WERI-Rb-1 (cell line): Measurements from ENCODE around the gene VPS13D.

ENCODE experiments used
- DNase-seq: peaks from one replicate; pipeline ENCODE4 v3.0.0-alpha.2; 2020
- H3K27ac ChIP-seq: fragments of 250-450 bp; sonication (Bioruptor Pico); 2 replicates; pipeline ENCODE4 v1.5.1; 2020; ENCODE audit warnings: mild to moderate bottlenecking, moderate library complexity
- H3K27me3 ChIP-seq: fragments of 250-450 bp; sonication (Bioruptor Pico); 2 replicates; pipeline ENCODE4 v1.5.1; 2021; ENCODE audit warnings: mild to moderate bottlenecking, low read depth, moderate library complexity; ENCODE audit not compliant: insufficient read depth, severe bottlenecking
- H3K36me3 ChIP-seq: fragments of 250-450 bp; sonication (Bioruptor Pico); 2 replicates; pipeline ENCODE4 v1.5.1; 2020; ENCODE audit warnings: mild to moderate bottlenecking, moderate library complexity
- H3K4me3 ChIP-seq: 2 replicates; pipeline ENCODE4 v1.5.1; 2011; ENCODE audit warnings: low read depth, mild to moderate bottlenecking, control low read depth, low read length
- H3K9me3 ChIP-seq: fragments of 250-450 bp; sonication (Bioruptor Pico); 2 replicates; pipeline ENCODE4 v1.5.1; 2021; ENCODE audit warnings: mild to moderate bottlenecking, moderate library complexity; ENCODE audit not compliant: severe bottlenecking
- CTCF ChIP-seq: IDR thresholded peaks from 2 replicates; pipeline ENCODE4 v1.5.1; 2011; ENCODE audit warnings: low read depth, mild to moderate bottlenecking, control low read depth, inconsistent platforms, low read length

Gene VPS13D

GRCh38 chr1:12327566-12327965 is 97.7 kb downstream of the VPS13D start:
- H3K4me3 ChIP-seq, result no peak overlapping the region
- no peak overlapping the region for H3K27ac ChIP-seq
- TF ChIP-seq CTCF, result no peak
- no peaks in the 10 kb centered on the region for H3K36me3 ChIP-seq
- no peak for DNase-seq
- H3K27me3 ChIP-seq, result no peaks in the 10 kb centered on the region
- no peaks in the 10 kb centered on the region for H3K9me3 ChIP-seq

GRCh38 chr1:12333036-12333785 is 103.4 kb downstream of the VPS13D start:
- no peak for TF ChIP-seq CTCF
- Histone ChIP-seq H3K27me3 (no peaks in the 10 kb centered on the region), H3K36me3 (peaks cover 10% of the 10 kb centered on the region)

GRCh38 chr1:12335815-12336214 is 106.0 kb downstream of the VPS13D start:
- no peak for DNase-seq
- Histone ChIP-seq H3K9me3 (no peaks in the 10 kb centered on the region), H3K36me3 (peaks cover 10% of the 10 kb centered on the region), H3K27me3 (no peaks in the 10 kb centered on the region), H3K27ac (no peak overlapping the region), H3K4me3 (no peak overlapping the region)
- no peak for TF ChIP-seq CTCF

More at GRCh38 chr1:12333036-12333785, 103.4 kb downstream of the VPS13D start:
- no peak overlapping the region for H3K4me3 ChIP-seq
- no peak for DNase-seq
- H3K9me3 ChIP-seq, result no peaks in the 10 kb centered on the region
- no peak overlapping the region for H3K27ac ChIP-seq

- TF ChIP-seq CTCF, result no peak
- Histone ChIP-seq H3K36me3 (peaks cover 10% of the 10 kb centered on the region), H3K27ac (no peak overlapping the region)
Observed at GRCh38 chr1:12336413-12336812, 106.6 kb downstream of the VPS13D start.

GRCh38 chr1:12338017-12338416 is 108.2 kb downstream of the VPS13D start:
- no peak for TF ChIP-seq CTCF
- Histone ChIP-seq H3K27me3 (no peaks in the 10 kb centered on the region), H3K4me3 (no peak overlapping the region), H3K36me3 (peaks cover 10% of the 10 kb centered on the region), H3K27ac (no peak overlapping the region), H3K9me3 (no peaks in the 10 kb centered on the region)
- no peak for DNase-seq

More at GRCh38 chr1:12336413-12336812, 106.6 kb downstream of the VPS13D start:
- Histone ChIP-seq H3K4me3 (no peak overlapping the region), H3K27me3 (no peaks in the 10 kb centered on the region), H3K9me3 (no peaks in the 10 kb centered on the region)
- DNase-seq, result no peak

GRCh38 chr1:12338823-12339222 is 109.0 kb downstream of the VPS13D start:
- no peak for TF ChIP-seq CTCF
- H3K36me3 ChIP-seq, result peaks cover 10% of the 10 kb centered on the region
- no peak for DNase-seq

More at GRCh38 chr1:12338823-12339222, 109.0 kb downstream of the VPS13D start:
- H3K4me3 ChIP-seq, result no peak overlapping the region
- no peaks in the 10 kb centered on the region for H3K9me3 ChIP-seq
- no peak overlapping the region for H3K27ac ChIP-seq
- H3K27me3 ChIP-seq, result no peaks in the 10 kb centered on the region
